Left hindlimb (tissue), 1 donor: ENCODE data around the gene PRKAR2B.
A peak's percentile ranks its signal among the peaks of the same experiment; 100 is the strongest.

Source experiments
- DNase-seq: peaks from one replicate; pipeline ENCODE4 v3.0.0-alpha.2; 2018

PRKAR2B gene

GRCh38 chr7:107044347-107045194 is at the start of gene PRKAR2B:
TSS of gene PRKAR2B (plus strand) at chr7:107044705. CDS start at chr7:107044908, 203 bp downstream.
- peak; percentile 86 for DNase-seq

- DNase-seq: no peak
Observed at GRCh38 chr7:106994833-106995232, 49.7 kb upstream of the PRKAR2B start.

- DNase-seq: no peak
Observed at GRCh38 chr7:106997487-106998271, 46.8 kb upstream of the PRKAR2B start.

GRCh38 chr7:106999023-106999422 is 45.5 kb upstream of the PRKAR2B start:
- DNase-seq: no peak

GRCh38 chr7:107001490-107001889 is 43.0 kb upstream of the PRKAR2B start:
- DNase-seq: no peak

- no peak for DNase-seq
Observed at GRCh38 chr7:107002126-107002525, 42.4 kb upstream of the PRKAR2B start.

- DNase-seq: no peak
Observed at GRCh38 chr7:107002529-107002998, 41.9 kb upstream of the PRKAR2B start.

GRCh38 chr7:107007007-107007891 is 37.3 kb upstream of the PRKAR2B start:
- no peak for DNase-seq

- DNase-seq: no peak
Observed at GRCh38 chr7:107007892-107008287, 36.6 kb upstream of the PRKAR2B start.

- DNase-seq: no peak
Observed at GRCh38 chr7:107009846-107010203, 34.7 kb upstream of the PRKAR2B start.

- DNase-seq: no peak
Observed at GRCh38 chr7:107012691-107013090, 31.8 kb upstream of the PRKAR2B start.

GRCh38 chr7:107014387-107015023 is 30.0 kb upstream of the PRKAR2B start:
- DNase-seq: peak; percentile 32

GRCh38 chr7:107016312-107016711 is 28.2 kb upstream of the PRKAR2B start:
- DNase-seq: no peak

- no peak for DNase-seq
Observed at GRCh38 chr7:107017965-107018719, 26.4 kb upstream of the PRKAR2B start.

GRCh38 chr7:107020400-107020799 is 24.1 kb upstream of the PRKAR2B start:
- no peak for DNase-seq

- DNase-seq: no peak
Observed at GRCh38 chr7:107021600-107021999, 22.9 kb upstream of the PRKAR2B start.

GRCh38 chr7:107023522-107024151 is 20.9 kb upstream of the PRKAR2B start:
- no peak for DNase-seq

GRCh38 chr7:107024906-107025305 is 19.6 kb upstream of the PRKAR2B start:
- no peak for DNase-seq

GRCh38 chr7:107025449-107026103 is 18.9 kb upstream of the PRKAR2B start:
- DNase-seq: no peak

GRCh38 chr7:107026166-107026565 is 18.3 kb upstream of the PRKAR2B start:
- DNase-seq: no peak

GRCh38 chr7:107027208-107027607 is 17.3 kb upstream of the PRKAR2B start:
- DNase-seq: no peak
